GM06990 (cell line): Measurements from ENCODE around the gene ZNF175.

ENCODE experiments used
- DNase-seq: peaks from one replicate; pipeline ENCODE4 v3.0.0-alpha.2; 2011; ENCODE audit not compliant: insufficient read length; ENCODE audit errors: extremely low read depth
- H3K27me3 ChIP-seq: replicated peaks from 2 replicates; pipeline ENCODE4 v1.6.0; 2011; ENCODE audit warnings: low read length; ENCODE audit not compliant: control insufficient read depth, insufficient read depth
- H3K36me3 ChIP-seq: 2 replicates; pipeline ENCODE4 v1.5.1; 2011; ENCODE audit warnings: low read length; ENCODE audit not compliant: control insufficient read depth, insufficient read depth
- H3K4me3 ChIP-seq: replicated peaks from 2 replicates; pipeline ENCODE4 v1.5.1; 2011; ENCODE audit warnings: low read depth, mild to moderate bottlenecking, control low read depth, low read length
- CTCF ChIP-seq: IDR thresholded peaks from 2 replicates; pipeline ENCODE4 v1.5.1; 2011; ENCODE audit warnings: low read length, control low read depth, mild to moderate bottlenecking, inconsistent platforms; ENCODE audit not compliant: insufficient read depth, poor library complexity, severe bottlenecking

The ZNF175 gene

GRCh38 chr19:51551673-51552432, 19.2 kb upstream of the ZNF175 start:
- H3K4me3 ChIP-seq: no peak overlapping the region
- DNase-seq: no peak
- no peaks in the 10 kb centered on the region for H3K36me3 ChIP-seq
- peaks cover 1% of the 10 kb centered on the region for H3K27me3 ChIP-seq
- TF ChIP-seq CTCF: no peak

DNA sequence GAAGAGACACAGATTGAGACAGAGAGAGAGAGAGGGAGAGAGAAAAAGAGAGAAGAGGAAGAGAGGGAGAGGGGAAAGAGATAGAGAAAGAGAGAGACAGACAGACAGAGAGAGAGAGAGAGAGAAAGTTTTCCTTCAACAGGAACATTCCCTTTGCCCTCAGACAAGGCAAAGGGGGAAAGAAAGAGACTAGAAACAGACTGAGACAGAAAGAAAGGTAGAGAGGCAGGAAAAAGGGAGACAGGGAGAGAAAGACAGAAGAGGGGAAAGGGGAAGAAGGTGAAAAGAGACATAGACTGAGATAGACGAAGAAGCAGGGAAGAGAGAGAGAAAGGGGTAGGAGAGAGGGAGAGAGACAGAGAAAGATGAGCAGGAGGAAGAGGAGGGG, 18.5 kb upstream of the ZNF175 start:
- DNase-seq: no peak
- no peak for TF ChIP-seq CTCF
- no peak overlapping the region for H3K4me3 ChIP-seq
- H3K27me3 ChIP-seq: no peaks in the 10 kb centered on the region
- no peaks in the 10 kb centered on the region for H3K36me3 ChIP-seq

GRCh38 chr19:51552996-51553725, 17.9 kb upstream of the ZNF175 start:
- TF ChIP-seq CTCF: no peak
- Histone ChIP-seq H3K27me3 (no peaks in the 10 kb centered on the region), H3K36me3 (no peaks in the 10 kb centered on the region), H3K4me3 (no peak overlapping the region)
- DNase-seq: no peak

DNA sequence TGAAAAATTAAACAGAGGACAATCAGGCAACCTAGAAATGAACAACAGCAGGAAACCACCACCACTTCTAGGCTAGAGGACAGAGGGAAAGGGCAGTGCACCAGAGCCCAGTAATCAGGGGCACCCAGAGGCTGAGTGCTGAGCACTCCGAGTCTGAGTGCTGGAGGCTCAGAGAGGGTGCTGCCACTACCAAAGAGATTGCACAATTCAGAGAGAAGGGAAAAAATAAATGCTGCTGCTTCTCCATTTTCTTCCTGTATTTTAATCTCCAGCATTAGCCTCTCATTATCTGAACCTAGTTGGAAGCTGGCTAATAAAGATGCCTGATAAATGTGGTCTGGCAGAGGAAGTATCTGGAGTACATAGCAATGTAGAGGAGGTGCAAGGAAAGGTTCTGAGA, 11.8 kb upstream of the ZNF175 start:
- no peaks in the 10 kb centered on the region for H3K27me3 ChIP-seq
- TF ChIP-seq CTCF: no peak
- H3K36me3 ChIP-seq: no peaks in the 10 kb centered on the region
- DNase-seq: no peak
- H3K4me3 ChIP-seq: no peak overlapping the region

DNA sequence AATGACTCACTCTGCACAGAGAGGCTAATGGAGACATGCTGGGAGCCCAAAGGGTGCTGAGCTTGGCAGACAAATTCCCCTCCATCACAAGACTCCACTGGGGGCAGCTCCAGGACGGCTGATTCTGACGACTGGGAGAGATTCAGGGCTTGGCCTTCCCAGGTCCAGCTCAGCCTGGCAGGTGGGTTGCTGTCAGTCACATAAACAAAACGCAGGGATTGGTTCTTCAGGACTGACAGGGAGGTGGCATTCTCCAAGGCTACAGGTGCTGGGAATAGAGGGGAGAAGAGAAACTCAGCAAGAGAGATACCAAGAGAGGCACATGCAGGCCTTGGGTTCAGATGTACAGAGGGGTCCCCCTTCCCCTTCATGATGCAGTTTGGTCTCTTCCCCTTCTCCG, 10.7 kb upstream of the ZNF175 start:
- Histone ChIP-seq H3K36me3 (no peaks in the 10 kb centered on the region), H3K27me3 (no peaks in the 10 kb centered on the region), H3K4me3 (no peak overlapping the region)
- no peak for TF ChIP-seq CTCF
- no peak for DNase-seq
